ENCODE data around the gene ZAR1. TPM values are rescaled to one million over a fixed set of nuclear protein-coding genes. Genes with fewer than 3 reads are reported as not detected.

ZAR1 gene
- total RNA-seq, 1 donor from 2014 or later = not detected

DNA sequence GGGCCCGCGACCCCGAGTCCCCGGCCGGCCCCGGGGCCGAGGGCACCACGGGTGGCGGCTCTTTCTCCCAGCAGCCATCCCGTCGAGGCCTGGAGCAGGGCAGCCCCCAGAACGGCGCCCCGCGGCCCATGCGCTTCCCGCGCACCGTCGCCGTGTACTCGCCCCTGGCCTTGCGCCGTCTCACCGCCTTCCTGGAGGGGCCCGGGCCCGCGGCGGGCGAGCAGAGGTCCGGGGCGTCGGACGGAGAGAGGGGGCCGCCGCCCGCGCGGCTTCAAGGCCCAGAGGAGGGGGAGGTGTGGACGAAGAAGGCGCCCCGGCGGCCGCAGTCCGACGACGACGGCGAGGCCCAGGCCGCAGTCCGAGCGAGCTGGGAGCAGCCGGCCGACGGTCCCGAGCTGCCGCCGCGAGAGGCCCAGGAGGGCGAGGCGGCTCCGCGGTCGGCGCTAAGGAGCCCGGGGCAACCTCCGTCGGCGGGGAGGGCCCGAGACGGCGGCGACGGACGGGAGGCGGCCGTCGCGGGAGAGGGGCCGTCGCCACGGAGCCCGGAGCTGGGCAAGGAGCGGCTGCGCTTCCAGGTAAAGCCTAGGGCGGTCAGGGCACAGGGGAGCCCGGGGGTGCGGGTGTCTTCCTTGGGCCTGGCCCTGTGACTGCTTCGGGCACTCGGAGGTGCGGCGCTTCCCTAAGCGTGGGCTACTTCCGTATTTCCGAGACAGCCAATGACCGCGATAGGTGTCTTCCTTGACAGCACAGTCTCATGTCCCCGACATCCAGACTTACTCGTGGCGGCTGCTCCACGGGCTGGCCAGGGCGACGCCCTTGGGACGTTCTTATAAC lies 845 bp downstream of the ZAR1 start:
- H3K27me3 Mint-ChIP-seq (ENCODE audit: low read depth) = peaks cover 34% of the 10 kb centered on the region
- H3K36me3 Mint-ChIP-seq (ENCODE audit: low read depth) = no peaks in the 10 kb centered on the region
- no peak for DNase-seq (ENCODE audit: low spot score)
- no peak for TF ChIP-seq CTCF (IDR thresholded peaks at IDR 0.05)
- no peaks in the 10 kb centered on the region for H3K9me3 Mint-ChIP-seq (ENCODE audit: low read depth)
- no peaks in the 10 kb centered on the region for H3K4me1 Mint-ChIP-seq (ENCODE audit: low read depth)
- no peak overlapping the region for H3K27ac Mint-ChIP-seq (ENCODE audit: unreplicated experiment)
- H3K4me3 Mint-ChIP-seq (ENCODE audit: unreplicated experiment) = no peak overlapping the region

GRCh38 chr4:48491514-48492176 lies 1.6 kb downstream of the ZAR1 start:
- H3K4me1 Mint-ChIP-seq (ENCODE audit: low read depth) = no peaks in the 10 kb centered on the region
- H3K36me3 Mint-ChIP-seq (ENCODE audit: low read depth) = peaks cover 2% of the 10 kb centered on the region
- H3K4me3 Mint-ChIP-seq (ENCODE audit: unreplicated experiment) = no peak overlapping the region
- no peak for TF ChIP-seq CTCF (IDR thresholded peaks at IDR 0.05)
- no peak overlapping the region for H3K27ac Mint-ChIP-seq (ENCODE audit: unreplicated experiment)
- no peaks in the 10 kb centered on the region for H3K9me3 Mint-ChIP-seq (ENCODE audit: low read depth)
- peaks cover 34% of the 10 kb centered on the region for H3K27me3 Mint-ChIP-seq (ENCODE audit: low read depth)
- DNase-seq (ENCODE audit: low spot score) = no peak

- no peak for TF ChIP-seq CTCF (IDR thresholded peaks at IDR 0.05)
- Mint-ChIP-seq H3K27me3 (ENCODE audit: low read depth) (peaks cover 21% of the 10 kb centered on the region), H3K9me3 (ENCODE audit: low read depth) (no peaks in the 10 kb centered on the region), H3K4me3 (ENCODE audit: unreplicated experiment) (no peak overlapping the region), H3K36me3 (ENCODE audit: low read depth) (peaks cover 2% of the 10 kb centered on the region), H3K27ac (ENCODE audit: unreplicated experiment) (no peak overlapping the region), H3K4me1 (ENCODE audit: low read depth) (no peaks in the 10 kb centered on the region)
- no peak for DNase-seq (ENCODE audit: low spot score)
Measured at GRCh38 chr4:48493452-48494100, 3.5 kb downstream of the ZAR1 start.

DNA sequence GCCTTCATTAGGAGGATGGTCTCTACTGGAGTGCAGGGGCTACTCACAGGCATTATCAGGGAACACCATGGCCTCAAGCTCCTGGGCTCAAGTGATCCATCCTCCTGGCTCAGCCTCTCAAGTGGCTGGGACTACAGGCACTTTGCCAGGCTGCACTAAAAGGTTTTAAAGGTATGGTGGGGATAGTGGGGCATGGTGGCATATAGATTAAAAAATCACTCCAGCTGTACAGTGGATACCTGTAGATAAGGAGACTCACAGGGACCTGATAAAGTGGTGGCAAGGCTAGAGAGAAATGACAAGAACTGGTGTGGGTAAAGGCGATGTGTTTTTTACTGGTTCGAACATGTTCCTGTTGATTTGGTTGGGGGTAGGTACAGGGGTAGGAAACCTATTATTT lies 5.9 kb downstream of the ZAR1 start:
- Mint-ChIP-seq H3K36me3 (ENCODE audit: low read depth) (peaks cover 7% of the 10 kb centered on the region), H3K27ac (ENCODE audit: unreplicated experiment) (no peak overlapping the region), H3K4me1 (ENCODE audit: low read depth) (no peaks in the 10 kb centered on the region), H3K4me3 (ENCODE audit: unreplicated experiment) (no peak overlapping the region), H3K27me3 (ENCODE audit: low read depth) (peaks cover 15% of the 10 kb centered on the region), H3K9me3 (ENCODE audit: low read depth) (no peaks in the 10 kb centered on the region)
- no peak for TF ChIP-seq CTCF (IDR thresholded peaks at IDR 0.05)
- no peak for DNase-seq (ENCODE audit: low spot score)

GRCh38 chr4:48498895-48499294 lies 8.8 kb downstream of the ZAR1 start:
- no peaks in the 10 kb centered on the region for H3K4me1 Mint-ChIP-seq (ENCODE audit: low read depth)
- DNase-seq (ENCODE audit: low spot score) = no peak
- no peaks in the 10 kb centered on the region for H3K9me3 Mint-ChIP-seq (ENCODE audit: low read depth)
- no peak overlapping the region for H3K4me3 Mint-ChIP-seq (ENCODE audit: unreplicated experiment)
- TF ChIP-seq CTCF (IDR thresholded peaks at IDR 0.05) = no peak
- H3K27me3 Mint-ChIP-seq (ENCODE audit: low read depth) = no peaks in the 10 kb centered on the region
- peaks cover 14% of the 10 kb centered on the region for H3K36me3 Mint-ChIP-seq (ENCODE audit: low read depth)
- H3K27ac Mint-ChIP-seq (ENCODE audit: unreplicated experiment) = no peak overlapping the region

Measured in chondrocyte (in vitro differentiated cells).